DND-41 (cell line): ENCODE measurements around the gene SKIL.

Experiments used
- ATAC-seq: fragments of 200-7000 bp; cut with Tn5 transposase; 3 replicates; pipeline ENCODE4 v1.9.1; 2021; ENCODE audit warnings: low read depth; ENCODE audit not compliant: insufficient read depth
- DNase-seq: peaks from one replicate; pipeline ENCODE4 v3.0.0-alpha.2; 2020
- H2AFZ ChIP-seq: 2 replicates; pipeline ENCODE4 v1.6.0; 2012; ENCODE audit warnings: low read depth, low read length
- H3K27ac ChIP-seq: 2 replicates; pipeline ENCODE4 v1.5.1; 2012; ENCODE audit warnings: low read length, inconsistent platforms
- H3K27me3 ChIP-seq: fragments of 200-600 bp; sonication (generic); 2 replicates; pipeline ENCODE4 v1.6.0; 2012; ENCODE audit warnings: low read length, mild to moderate bottlenecking, inconsistent platforms; ENCODE audit not compliant: insufficient read depth, poor library complexity
- H3K36me3 ChIP-seq: 2 replicates; pipeline ENCODE4 v1.5.1; 2012; ENCODE audit warnings: low read length, inconsistent platforms; ENCODE audit not compliant: insufficient read depth
- H3K4me1 ChIP-seq: 2 replicates; pipeline ENCODE4 v1.5.1; 2012; ENCODE audit warnings: mild to moderate bottlenecking, low read length; ENCODE audit not compliant: insufficient read depth
- H3K4me2 ChIP-seq: 2 replicates; pipeline ENCODE4 v1.6.0; 2012; ENCODE audit warnings: mild to moderate bottlenecking, moderate library complexity, low read length, inconsistent platforms; ENCODE audit not compliant: insufficient read depth
- H3K4me3 ChIP-seq, 2 experiments: fragments of 200-600 bp in 1 of 2; shearing (Covaris generic) in 1 of 2; 2 replicates each; pipeline ENCODE4 v1.5.1; 2012 to 2016; ENCODE audit warnings: inconsistent platforms in 2 of 2, low read length in 2 of 2, mild to moderate bottlenecking in 2 of 2, low read depth in 1 of 2, moderate library complexity in 1 of 2
- H3K79me2 ChIP-seq: 2 replicates; pipeline ENCODE4 v1.6.0; 2012; ENCODE audit warnings: low read length, inconsistent platforms; ENCODE audit not compliant: insufficient read depth
- H3K9ac ChIP-seq: 2 replicates; pipeline ENCODE4 v1.6.0; 2012; ENCODE audit warnings: low read depth, mild to moderate bottlenecking, inconsistent platforms, low read length, moderate library complexity
- H3K9me3 ChIP-seq: 2 replicates; pipeline ENCODE4 v1.5.1; 2012; ENCODE audit warnings: low read length, moderate library complexity, mild to moderate bottlenecking, inconsistent platforms; ENCODE audit not compliant: insufficient read depth, severe bottlenecking
- H4K20me1 ChIP-seq: 2 replicates; pipeline ENCODE4 v1.6.0; 2012; ENCODE audit warnings: low read length; ENCODE audit not compliant: insufficient read depth
- CTCF ChIP-seq: IDR thresholded peaks from 2 replicates; pipeline ENCODE4 v1.5.1; 2012; ENCODE audit warnings: borderline replicate concordance, low read length, moderate library complexity, mild to moderate bottlenecking; ENCODE audit not compliant: poor library complexity, severe bottlenecking; ENCODE audit errors: extremely low read depth
- EZH2 ChIP-seq: IDR thresholded peaks from 3 replicates; pipeline ENCODE4 v1.6.1; 2012; ENCODE audit warnings: borderline replicate concordance, low read depth, mild to moderate bottlenecking, moderate library complexity, low read length, inconsistent platforms; ENCODE audit not compliant: severe bottlenecking

SKIL gene

GRCh38 chr3:170405101-170405500 is 47.6 kb downstream of the SKIL start:
- DNase-seq (no peak), ATAC-seq (no peak)
- H2AFZ ChIP-seq: no peak overlapping the region
- H3K4me3 ChIP-seq: no peak overlapping the region
- H3K4me2 ChIP-seq: no peak overlapping the region
- no peaks in the 10 kb centered on the region for H3K9me3 ChIP-seq
- no peaks in the 10 kb centered on the region for H4K20me1 ChIP-seq
- H3K27ac ChIP-seq: no peak overlapping the region
- TF ChIP-seq CTCF (no peak), EZH2 (no peak)
- no peaks in the 10 kb centered on the region for H3K27me3 ChIP-seq
- no peaks in the 10 kb centered on the region for H3K36me3 ChIP-seq
- H3K9ac ChIP-seq: no peak overlapping the region
- H3K79me2 ChIP-seq: no peaks in the 10 kb centered on the region
- H3K4me1 ChIP-seq: 0 out of 2 replicates have a peak, but pooled peaks cover 2% of the 10 kb centered on the region

DNA sequence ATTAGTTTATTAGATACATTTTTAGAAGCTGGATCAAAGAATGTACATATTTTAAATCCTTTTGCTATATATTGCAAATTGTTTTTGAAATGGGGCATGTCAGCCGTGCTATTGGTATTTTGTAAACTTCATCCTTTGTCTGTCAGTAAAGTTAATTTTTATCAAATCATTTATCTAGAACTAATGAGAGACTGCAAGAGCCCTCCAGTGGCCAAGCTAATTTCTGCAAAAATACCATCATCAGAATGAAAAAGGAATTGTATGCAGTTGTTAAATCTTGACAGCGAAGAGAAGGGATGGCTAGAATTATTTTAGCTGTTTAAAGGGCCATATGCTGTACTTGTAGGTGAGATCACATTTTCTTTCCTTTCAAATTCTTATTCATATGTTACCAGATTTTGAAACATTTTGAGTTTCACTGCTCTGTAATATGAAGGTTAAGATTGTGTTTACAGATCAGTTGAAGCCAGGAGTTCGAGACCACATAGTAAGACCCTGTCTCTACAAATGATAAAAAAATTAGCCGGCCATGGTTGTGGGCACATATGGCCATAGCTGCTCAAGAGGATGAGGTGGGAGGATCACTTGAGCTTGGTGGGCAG is 53.0 kb downstream of the SKIL start:
- Histone ChIP-seq H3K4me1 (no peaks in the 10 kb centered on the region), H3K9me3 (no peaks in the 10 kb centered on the region), H3K27me3 (no peaks in the 10 kb centered on the region), H3K4me3 (no peak overlapping the region), H3K9ac (no peak overlapping the region), H2AFZ (no peak overlapping the region), H3K36me3 (no peaks in the 10 kb centered on the region), H3K4me2 (no peak overlapping the region), H3K27ac (no peak overlapping the region), H3K79me2 (no peaks in the 10 kb centered on the region), H4K20me1 (no peaks in the 10 kb centered on the region)
- TF ChIP-seq CTCF (peak; percentile 62), EZH2 (no peak)
- ATAC-seq (no peak), DNase-seq (no peak)

DNA sequence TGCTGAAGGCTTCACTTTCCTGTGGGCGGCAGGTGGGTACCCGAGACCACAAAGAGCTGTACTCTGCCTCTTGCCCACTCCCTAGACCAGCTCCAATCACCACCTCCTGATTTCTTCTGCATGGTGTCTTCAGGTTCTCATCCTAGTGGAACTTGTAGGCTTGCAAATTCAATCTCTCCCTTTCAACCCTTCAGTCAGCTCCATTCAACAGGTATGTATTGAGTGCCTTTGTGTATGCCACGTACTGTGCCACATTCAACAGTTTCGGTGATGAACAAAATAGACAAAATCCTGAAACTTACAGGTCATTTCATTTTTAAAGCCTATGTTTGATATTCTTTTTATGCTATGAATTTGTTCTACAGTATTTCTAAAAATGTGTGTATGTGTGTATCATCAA is 55.8 kb downstream of the SKIL start:
- Histone ChIP-seq H4K20me1 (no peaks in the 10 kb centered on the region), H2AFZ (no peak overlapping the region), H3K9ac (no peak overlapping the region), H3K27ac (no peak overlapping the region), H3K4me1 (no peaks in the 10 kb centered on the region), H3K4me2 (no peak overlapping the region), H3K4me3 (no peak overlapping the region), H3K9me3 (no peaks in the 10 kb centered on the region), H3K27me3 (no peaks in the 10 kb centered on the region), H3K79me2 (no peaks in the 10 kb centered on the region), H3K36me3 (no peaks in the 10 kb centered on the region)
- TF ChIP-seq EZH2: no peak
- no peak for TF ChIP-seq CTCF
- no peak for ATAC-seq
- DNase-seq: no peak

DNA sequence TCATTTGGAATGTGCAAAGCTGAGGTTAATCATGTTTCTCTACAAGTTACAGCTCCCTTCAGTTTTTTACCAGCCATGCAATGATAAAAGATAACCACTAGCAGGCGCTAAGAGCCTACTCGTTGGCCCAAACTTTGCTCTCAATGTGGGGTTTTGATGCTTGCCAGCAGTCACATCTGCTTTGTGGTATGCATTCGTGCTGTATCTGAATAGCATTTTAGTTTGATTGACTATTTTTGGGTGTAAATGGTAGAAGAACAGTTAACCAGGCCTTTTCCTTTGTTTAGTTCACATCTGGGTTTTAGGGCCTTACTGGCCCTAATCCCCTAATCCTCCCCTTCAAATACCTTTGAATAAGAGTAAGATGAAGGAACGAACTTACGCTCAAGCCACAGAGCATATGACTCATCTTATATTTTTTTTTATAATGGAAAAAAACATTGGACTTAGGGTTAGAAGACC is 56.7 kb downstream of the SKIL start:
- H3K27me3 ChIP-seq: no peaks in the 10 kb centered on the region
- no peaks in the 10 kb centered on the region for H3K9me3 ChIP-seq
- no peak overlapping the region for H3K9ac ChIP-seq
- no peaks in the 10 kb centered on the region for H3K79me2 ChIP-seq
- DNase-seq (peak; percentile 54), ATAC-seq (peak; percentile 82)
- peak; percentile 95 for TF ChIP-seq CTCF
- TF ChIP-seq EZH2: no peak
- no peak overlapping the region for H3K27ac ChIP-seq
- no peaks in the 10 kb centered on the region for H3K4me1 ChIP-seq
- no peak overlapping the region for H3K4me2 ChIP-seq
- H4K20me1 ChIP-seq: no peaks in the 10 kb centered on the region
- no peak overlapping the region for H2AFZ ChIP-seq
- H3K4me3 ChIP-seq: no peak overlapping the region
- no peaks in the 10 kb centered on the region for H3K36me3 ChIP-seq
